Mucosa of descending colon (tissue), 3 donors: ENCODE measurements around the gene SLC66A2. TPM values are rescaled to one million over a fixed set of nuclear protein-coding genes. Genes with fewer than 3 reads are reported as not detected.

ENCODE experiments used
- ATAC-seq: fragments of 200-7000 bp; cut with Tn5 transposase; one replicate; pipeline ENCODE4 v1.9.1; 2020; ENCODE audit warnings: mild to moderate bottlenecking, moderate library complexity
- DNase-seq, 3 donors: peaks; one replicate each; pipeline ENCODE4 v3.0.0-alpha.2; 2020
- H3K36me3 ChIP-seq: fragments of 200-600 bp; one replicate; pipeline ENCODE4 v1.8.0; 2021; ENCODE audit warnings: low read depth, mild to moderate bottlenecking
- H3K4me1 ChIP-seq: fragments of 200-600 bp; one replicate; pipeline ENCODE4 v1.8.0; 2021; ENCODE audit warnings: low read depth, mild to moderate bottlenecking
- H3K4me3 ChIP-seq: fragments of 200-600 bp; one replicate; pipeline ENCODE4 v1.8.0; 2021; ENCODE audit warnings: mild to moderate bottlenecking
- H3K9me3 ChIP-seq: fragments of 200-600 bp; one replicate; pipeline ENCODE4 v1.8.0; 2021; ENCODE audit warnings: mild to moderate bottlenecking
- CTCF ChIP-seq: fragments of 200-600 bp; IDR thresholded peaks from one replicate; pipeline ENCODE4 v1.8.0; 2022; ENCODE audit warnings: antibody characterized with exemption, mild to moderate bottlenecking
- intact Hi-C, 2 donors: fragments of 100-400 bp; cut with DNase I in 1 of 2; cut with micrococcal nuclease in 1 of 2; formaldehyde crosslinking; loops; one replicate each; pipeline versions ENCODE4 v1.11.0 to v1.11.1; 2022; cut with DNase I, micrococcal nuclease
- total RNA-seq, 3 donors: library from RNA; stranded (reverse); fragmentation: NEBNext Ultra II Directional in 2 of 3; extraction: Animal tissue kit (Norgen Biotek cat#: 25700) in 2 of 3; gene quantifications; one replicate each; pipeline versions ENCODE4 v1.2.1 to v1.2.4, GENCODE V29; 2021 to 2023
- donor health status: DM: no; HTN: no; CAD: no; lungs with moderate emphysema.
- donor health status: DM: no; HTN: no; CAD: no.
- donor health status: DM: no; HTN: yes; CAD: no.

SLC66A2 gene
- total RNA-seq, 3 donors from 2014 or later = 54.5 to 90.1 (median 68.6) TPM

DNA sequence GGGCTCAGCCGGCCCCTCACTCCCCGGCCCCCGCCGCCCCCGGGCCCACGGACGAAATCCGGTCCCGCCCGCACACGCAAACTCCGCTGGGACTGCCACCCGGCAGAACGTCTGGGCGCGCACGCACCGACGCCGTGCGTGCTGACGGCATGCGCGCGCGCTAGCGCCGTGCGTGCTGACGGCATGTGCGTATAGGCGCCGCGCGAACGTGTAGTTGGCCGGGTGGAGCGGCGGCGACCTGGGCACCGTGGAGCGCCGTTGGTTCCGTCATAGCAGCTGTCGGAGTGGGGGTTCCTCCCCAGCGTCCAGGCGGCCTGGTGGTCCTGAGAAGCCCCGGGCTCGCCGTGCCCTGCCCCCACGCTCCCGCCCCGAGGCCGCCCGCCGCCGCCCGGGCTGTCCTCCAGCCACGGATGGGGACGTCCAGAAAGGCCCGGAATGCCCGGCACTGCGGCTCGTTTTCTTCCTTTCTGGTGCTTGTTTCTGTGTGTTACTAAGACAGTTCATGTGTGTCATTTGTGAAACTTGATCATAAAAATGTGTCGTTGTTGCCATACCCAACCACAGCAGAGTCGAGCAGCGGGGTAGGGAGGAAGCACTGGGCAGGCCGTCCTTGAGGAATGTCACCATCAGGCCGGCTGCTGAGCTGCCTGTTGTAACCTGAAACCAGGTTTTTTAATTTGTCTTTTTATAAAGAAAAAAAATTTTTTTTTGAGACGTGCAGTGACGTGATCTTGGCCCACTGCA lies 37.2 kb upstream of the SLC66A2 start, which contains the start of gene TXNL4A:
Gene TXNL4A (minus strand): TSS at position 113 of the 744 bp plus-strand sequence. CDS start 171 bp downstream, outside the sequence.
- Histone ChIP-seq H3K9me3 (no peaks in the 10 kb centered on the region), H3K4me1 (peaks cover 13% of the 10 kb centered on the region), H3K4me3 (peak within 1 kb of the TSS; percentile 95), H3K36me3 (no peaks in the 10 kb centered on the region)
- peak; percentile 99 for ATAC-seq
- peak; percentile 91 to 93 (median 91) for DNase-seq
- intact Hi-C loops = loop anchor here in 1 of 2 donors (5.0 kb wide), 1 partner anchor 159 kb away; no protein-coding TSS in a partner anchor
- TF ChIP-seq CTCF = no peak

- ATAC-seq = peak; percentile 79
- intact Hi-C loops = loop anchor here in 1 of 2 donors (5.0 kb wide), 1 partner anchor 159 kb away; no protein-coding TSS in a partner anchor
- no peak for TF ChIP-seq CTCF
- peak overlapping the region; percentile 95 for H3K4me3 ChIP-seq
- DNase-seq = peak; percentile 64 to 83 (median 81)
- H3K36me3 ChIP-seq = no peaks in the 10 kb centered on the region
- peaks cover 13% of the 10 kb centered on the region for H3K4me1 ChIP-seq
- no peaks in the 10 kb centered on the region for H3K9me3 ChIP-seq
These were observed 36.6 kb upstream of the SLC66A2 start for GRCh38 chr18:79988071-79988450.

GRCh38 chr18:79987566-79987965 lies 36.1 kb upstream of the SLC66A2 start:
- no peak for TF ChIP-seq CTCF
- ATAC-seq (no peak), DNase-seq (no peak)
- no peaks in the 10 kb centered on the region for H3K9me3 ChIP-seq
- peaks cover 13% of the 10 kb centered on the region for H3K4me1 ChIP-seq
- no peaks in the 10 kb centered on the region for H3K36me3 ChIP-seq
- H3K4me3 ChIP-seq = peak overlapping the region; percentile 95
- intact Hi-C loops = loop anchor here in 1 of 2 donors (5.0 kb wide), 1 partner anchor 160 kb away; no protein-coding TSS in a partner anchor

DNA sequence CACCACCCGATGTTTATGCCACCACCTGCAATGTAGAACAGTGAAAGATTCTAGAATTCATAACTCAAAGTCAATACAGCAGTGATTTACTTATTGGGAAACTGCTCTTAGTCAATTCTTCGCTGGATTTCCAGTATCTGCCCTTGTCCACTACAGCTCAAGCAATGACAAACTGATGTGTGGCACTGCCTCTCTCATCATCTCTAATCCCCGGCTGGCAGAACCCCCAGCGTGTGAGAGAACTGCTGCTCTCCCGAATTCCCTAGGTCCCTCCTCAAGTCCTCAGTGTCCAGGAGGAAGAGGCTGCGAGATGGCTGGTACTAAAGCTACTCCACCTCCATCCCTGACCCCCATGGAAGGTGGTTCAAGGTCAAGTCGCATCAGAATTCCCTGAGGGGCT lies 35.3 kb upstream of the SLC66A2 start:
- ATAC-seq (no peak), DNase-seq (no peak)
- peaks cover 13% of the 10 kb centered on the region for H3K4me1 ChIP-seq
- H3K9me3 ChIP-seq = no peaks in the 10 kb centered on the region
- no peaks in the 10 kb centered on the region for H3K36me3 ChIP-seq
- TF ChIP-seq CTCF = no peak
- H3K4me3 ChIP-seq = no peak overlapping the region
- intact Hi-C loops = loop anchor here in 1 of 2 donors (5.0 kb wide), 1 partner anchor 161 kb away; no protein-coding TSS in a partner anchor

DNA sequence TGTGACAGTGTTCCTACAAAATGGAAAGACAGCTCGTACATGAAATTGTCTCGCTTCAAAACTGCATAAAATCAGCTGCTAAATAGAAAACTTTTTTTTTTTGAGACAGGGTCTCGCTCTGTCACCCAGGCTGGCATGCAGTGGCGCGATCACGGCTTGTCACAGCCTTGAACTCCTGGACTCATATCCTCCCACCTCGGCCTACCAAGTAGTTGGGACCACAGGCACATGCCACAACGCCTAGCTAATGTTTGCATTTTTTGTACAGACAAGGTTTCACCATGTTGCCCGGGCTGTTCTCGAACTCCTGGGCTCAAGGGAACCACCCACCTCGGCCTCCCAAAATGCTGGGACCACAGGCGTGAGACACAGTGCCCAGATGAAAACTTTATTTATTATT lies 33.7 kb upstream of the SLC66A2 start:
- H3K4me1 ChIP-seq = peaks cover 13% of the 10 kb centered on the region

More for the DNA sequence above, 33.7 kb upstream of the SLC66A2 start:
- no peaks in the 10 kb centered on the region for H3K9me3 ChIP-seq
- H3K4me3 ChIP-seq = no peak overlapping the region
- TF ChIP-seq CTCF = no peak
- ATAC-seq (no peak), DNase-seq (no peak)
- intact Hi-C loops = loop anchor here in 1 of 2 donors (5.0 kb wide), 1 partner anchor 162 kb away; no protein-coding TSS in a partner anchor
- no peaks in the 10 kb centered on the region for H3K36me3 ChIP-seq
